Panc1 (cell line): ENCODE results near the gene PPM1F.

ENCODE experiments used
- CTCF ChIP-seq: fragments of 450-650 bp; IDR thresholded peaks from 2 replicates; pipeline ENCODE4 v1.5.1; 2017; ENCODE audit warnings: mild to moderate bottlenecking
- POLR2AphosphoS5 ChIP-seq: IDR thresholded peaks from 2 replicates; pipeline ENCODE4 v1.6.1; 2012; ENCODE audit warnings: mild to moderate bottlenecking, low read depth, low read length, moderate library complexity
- SIN3A ChIP-seq: IDR thresholded peaks from 2 replicates; pipeline ENCODE4 v1.6.1; 2012; ENCODE audit warnings: low read depth, mild to moderate bottlenecking, low read length, moderate library complexity, borderline replicate concordance; ENCODE audit not compliant: insufficient read depth

GRCh38 chr22:21963790-21964211, 11.2 kb upstream of the PPM1F start:
- TF ChIP-seq CTCF, result no peak
- no peak for TF ChIP-seq POLR2AphosphoS5
- TF ChIP-seq SIN3A, result no peak
